ENCODE data around the gene ZNRD2.
A peak's percentile ranks its signal among the peaks of the same experiment; 100 is the strongest.
"Not testable (repeated sequence)": the region's sequence is repeated elsewhere in the genome, so short reads cannot be mapped to it uniquely, and the experiment has no call there.

ZNRD2 gene

DNA sequence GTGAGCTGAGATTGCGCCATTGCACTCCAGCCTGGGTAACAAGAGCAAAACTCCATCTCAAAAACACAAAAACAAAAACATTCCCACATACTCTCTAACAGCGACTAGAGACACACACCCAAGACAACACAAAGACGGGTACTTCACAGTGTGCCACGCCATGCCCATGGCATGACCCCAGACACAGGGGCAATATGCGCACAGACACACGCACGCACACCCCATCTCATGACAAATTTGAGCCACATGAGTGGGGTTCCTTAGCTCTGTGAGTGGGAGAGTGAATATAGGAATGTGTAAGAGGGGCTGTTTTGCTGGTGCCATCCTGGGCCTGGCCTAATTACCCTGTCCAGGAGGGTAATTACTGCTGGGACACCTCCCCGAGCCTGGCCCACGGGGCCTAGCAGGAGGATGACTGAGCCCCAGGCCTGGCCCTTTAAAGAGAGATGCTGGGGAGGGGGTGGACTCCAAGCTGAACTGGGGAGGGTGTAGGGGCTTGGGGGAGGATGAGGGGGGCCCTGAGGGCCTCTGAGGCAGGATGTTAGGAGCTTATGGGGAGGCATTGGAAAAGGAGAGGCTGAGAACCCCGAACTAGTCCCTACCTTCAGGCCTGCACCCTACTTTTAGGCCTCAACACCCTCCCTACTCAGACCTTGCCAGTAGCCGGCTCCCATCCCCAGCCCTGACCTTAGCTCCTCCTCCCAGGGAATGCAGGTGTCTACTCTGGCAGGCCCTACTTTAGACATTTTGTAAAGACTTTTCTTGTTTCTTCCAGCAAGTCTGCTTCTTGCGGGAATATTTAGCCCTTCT, 13.6 kb upstream of the ZNRD2 start:
- no peak for DNase-seq

DNA sequence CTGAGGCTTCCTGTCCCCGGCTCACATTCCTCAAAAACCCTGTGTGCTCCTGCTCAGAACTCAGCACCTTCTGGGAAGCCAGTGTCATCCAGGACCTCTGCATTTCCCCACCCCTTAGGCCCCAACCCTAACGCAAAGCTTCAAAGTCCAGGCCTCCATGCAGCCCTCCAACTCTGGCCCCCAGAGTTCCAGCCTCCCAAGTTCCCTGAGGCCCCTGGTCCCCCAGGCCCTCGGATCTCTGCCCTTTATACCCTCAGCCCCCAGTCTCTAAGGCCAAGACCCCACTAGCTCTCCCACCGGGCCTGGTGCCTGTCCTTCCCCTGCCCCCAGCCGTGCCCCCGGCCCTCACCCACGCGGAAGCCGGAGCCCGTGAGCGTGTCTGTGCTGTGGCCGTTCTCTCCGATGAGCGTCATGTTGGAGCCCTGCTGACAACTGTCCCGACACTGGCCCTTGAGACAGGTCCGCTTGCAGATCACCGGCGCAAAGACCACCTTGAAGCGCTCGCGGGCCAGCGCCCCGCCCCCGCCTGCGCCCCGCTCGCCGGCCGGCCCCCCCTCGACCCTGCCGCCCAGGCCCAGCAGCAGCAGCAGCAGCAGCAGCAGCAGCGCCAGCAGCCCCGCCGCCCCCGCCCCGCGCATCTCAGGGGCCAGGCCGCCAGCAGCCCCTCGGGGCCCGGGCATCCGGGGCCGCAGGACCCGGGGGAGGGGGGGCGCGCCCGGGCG, 12.8 kb upstream of the ZNRD2 start:
- no peak for DNase-seq

DNA sequence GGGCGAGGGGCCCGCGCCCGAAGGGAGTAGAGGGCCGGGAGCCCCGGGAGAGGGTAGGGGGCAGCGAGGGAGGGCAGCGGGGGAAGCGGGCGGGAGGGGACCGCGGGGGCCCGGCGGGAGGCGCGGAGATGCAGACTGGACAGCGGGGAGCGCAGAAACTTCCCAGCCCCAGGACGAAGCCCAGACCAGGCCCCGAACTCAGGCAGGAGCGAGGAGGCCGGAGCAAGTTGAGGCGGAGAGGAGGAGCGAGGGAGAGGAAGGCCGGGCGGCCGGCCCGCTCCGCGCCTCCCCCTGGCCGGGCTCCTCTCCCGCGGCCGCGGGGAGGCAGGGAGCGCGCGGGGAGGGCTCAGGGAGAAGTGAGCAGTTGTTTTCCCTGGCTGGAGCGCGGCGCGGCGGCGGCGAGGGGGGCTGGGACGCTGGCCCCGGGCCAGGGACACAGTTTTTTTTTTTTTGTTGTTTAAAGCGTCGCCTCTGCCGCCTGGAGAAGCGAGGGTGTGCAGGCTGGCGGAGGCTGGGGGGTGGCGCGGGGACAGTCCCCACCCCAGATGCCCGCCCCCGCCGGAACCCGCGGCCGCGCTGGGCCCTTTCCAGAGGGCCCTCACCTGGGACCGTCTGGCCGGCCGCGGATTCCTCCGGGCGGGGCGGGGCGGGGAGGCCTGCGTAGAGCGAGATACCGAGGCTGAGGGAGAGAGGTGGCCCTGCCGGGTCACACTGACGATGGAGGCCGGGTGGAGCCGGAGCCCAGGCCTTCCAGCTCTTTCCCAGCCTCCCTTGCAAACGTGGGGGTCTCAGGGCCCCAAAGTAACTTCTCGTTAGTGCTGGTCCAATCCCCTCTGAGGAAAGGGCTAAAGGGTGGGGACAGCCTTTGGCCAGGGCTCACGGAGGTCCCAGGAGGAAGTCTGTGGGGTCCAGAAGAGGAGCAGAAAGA, 12.0 kb upstream of the ZNRD2 start, which contains the start of gene LTBP3:
LTBP3 (minus strand) TSS at position 358 of the 928 bp plus-strand sequence. CDS start 400 bp downstream, outside the sequence.
- peak; percentile 80 for DNase-seq

DNA sequence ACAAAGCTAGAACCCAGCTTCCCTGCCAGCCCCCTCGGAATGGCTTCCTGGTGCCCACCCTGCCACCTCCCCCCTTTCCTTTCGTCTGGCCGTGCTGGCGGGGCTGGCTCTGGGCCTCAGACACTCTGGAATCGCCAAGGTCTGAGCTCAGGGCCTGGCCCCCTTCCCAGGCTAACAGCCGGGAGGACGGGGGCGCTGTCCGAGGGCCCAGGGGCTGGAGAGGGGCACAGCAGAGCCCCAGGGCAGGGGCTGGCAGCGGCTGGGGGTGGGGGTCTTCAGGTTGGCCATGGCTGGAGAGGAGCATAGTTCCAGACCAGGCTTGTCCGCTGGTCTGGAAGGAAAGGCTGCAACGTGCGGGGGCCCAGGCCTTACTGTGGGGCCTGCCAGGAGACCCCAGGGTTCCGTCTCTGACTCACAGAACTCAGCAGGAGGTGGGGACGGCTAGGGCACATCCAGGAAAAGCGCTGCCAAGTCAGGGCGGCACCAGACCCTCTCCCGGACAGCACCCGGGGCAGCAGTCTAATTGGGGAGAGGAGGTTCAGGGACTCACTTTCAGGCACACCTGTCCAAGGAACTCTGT, 11.3 kb upstream of the ZNRD2 start:
- DNase-seq = no peak

DNA sequence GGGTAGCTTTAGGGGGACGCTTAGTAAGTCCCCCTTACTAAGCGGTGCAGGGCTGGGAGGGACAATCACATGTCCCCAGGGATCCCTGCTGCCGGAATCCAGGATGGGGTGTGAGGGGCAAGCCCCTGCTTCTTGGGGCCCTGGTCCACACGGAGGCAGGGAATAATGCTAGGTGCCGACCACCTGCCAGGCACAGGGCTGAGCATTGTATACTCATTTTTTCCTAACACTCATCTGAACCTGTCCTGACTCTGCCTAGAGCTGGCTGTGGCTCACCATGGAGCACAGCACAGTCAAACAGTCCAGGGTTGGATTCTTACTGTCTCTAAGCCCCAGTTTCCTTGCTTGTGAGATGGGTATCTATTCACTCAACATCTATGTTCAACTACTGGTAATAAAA, 10.7 kb upstream of the ZNRD2 start:
- DNase-seq = no peak

DNA sequence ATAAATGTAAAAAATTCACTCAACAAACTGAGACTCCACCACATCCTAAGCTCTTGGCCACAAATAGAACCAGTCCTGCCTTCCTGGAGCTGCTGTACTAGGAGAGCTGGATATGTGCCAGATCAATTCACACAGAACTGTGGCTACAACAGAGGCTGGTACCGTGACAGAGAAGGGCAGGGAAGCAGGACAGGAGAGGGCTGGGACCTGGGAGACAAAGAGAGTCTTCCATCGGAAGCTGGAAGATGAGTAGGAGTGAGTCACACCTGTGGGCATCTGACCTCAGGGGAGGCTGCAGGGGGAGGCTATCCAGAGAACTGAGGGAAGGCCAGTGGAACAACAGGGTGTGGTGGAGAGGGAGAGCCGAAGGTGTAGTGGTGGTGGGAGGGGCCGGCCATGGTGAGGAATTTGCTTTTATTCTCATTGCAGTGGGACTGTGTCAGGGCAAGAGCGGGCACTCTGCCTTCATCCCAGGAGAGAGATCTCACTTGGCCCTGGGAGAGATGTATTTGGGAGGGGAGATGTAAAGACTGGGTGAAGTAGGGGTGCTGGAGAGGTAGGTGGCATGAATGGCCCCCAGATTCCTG, 10.2 kb upstream of the ZNRD2 start:
- peak; percentile 71 for DNase-seq

DNA sequence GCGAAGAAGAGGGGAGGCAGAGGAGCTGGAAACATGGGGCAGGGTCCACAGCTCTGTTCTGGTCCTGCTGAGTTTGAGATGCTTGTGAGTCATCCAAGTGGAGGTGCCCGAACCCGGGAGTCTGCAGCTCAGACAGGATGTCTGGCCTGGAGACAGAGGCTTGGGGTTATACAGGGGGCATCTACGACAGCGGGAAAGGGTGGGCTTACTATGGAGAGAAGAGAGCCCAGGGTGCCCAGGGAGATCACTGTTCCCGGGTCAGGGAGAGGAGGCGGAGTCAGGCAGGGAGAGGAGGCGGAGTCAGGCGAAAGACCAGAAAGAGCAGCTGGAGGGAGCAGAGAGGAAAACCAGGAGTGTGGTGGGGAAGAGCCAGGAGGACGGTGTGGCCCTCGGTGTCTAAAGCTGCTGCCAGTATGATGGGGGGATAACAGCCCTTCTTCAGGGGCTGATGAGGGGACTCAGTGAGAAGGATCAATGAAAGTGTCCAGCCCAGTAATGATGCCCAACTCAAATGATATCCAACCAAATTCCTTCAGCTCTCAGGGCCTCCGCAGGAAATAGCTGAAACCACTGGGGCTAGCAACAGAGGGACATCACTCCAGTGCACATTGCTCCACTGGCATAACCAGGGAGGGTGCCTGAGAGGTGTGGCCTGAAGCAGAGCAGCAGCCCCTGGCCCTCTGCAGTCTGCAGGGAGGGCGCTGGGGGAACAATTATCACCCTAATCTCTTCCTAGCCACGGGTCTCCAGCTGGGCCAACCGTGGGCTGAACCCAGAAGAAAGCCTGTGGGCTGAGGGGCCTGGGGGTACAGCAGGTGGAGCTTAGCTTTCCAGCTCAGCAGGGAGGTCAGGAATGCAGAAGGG, 9.5 kb upstream of the ZNRD2 start:
- peak; percentile 76 for DNase-seq

DNA sequence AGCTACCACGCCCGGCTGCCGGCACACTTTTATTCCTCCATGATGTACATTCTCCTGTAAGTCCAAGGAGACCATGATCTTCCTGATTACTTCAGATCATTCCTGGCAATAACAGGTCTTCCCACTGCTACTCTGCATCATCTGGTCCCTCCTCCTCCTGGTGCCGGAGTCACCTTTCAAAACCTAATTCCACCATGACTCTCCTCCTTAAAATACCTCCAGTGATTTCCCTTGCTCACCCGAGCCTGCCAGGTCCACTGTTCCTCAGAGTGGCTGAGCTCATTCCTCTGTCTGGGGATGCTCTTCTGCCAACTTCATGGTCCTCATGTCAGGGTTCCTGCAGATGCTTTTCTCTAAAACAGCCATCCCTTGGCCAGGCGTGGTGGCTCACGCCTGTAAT, 8.3 kb upstream of the ZNRD2 start:
- no peak for DNase-seq

DNA sequence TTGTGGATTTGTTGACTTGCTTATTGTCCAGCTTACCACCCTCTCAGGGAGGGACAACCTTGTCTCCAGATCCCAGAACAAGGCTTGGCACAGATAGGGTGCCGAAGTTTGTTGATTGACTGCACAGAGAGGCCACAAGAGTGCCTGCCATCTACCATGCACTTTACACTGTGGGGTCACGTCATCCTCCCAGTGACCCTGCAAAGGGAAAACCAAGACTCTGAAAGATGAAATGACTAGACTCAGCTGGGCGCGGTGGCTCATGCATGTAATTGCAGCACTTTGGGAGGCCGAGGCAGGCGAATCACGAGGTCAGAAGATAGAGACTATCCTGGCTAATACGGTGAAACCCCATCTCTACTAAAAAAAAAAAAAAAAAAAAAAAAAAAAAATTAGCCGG, 7.5 kb upstream of the ZNRD2 start:
- DNase-seq = no peak

DNA sequence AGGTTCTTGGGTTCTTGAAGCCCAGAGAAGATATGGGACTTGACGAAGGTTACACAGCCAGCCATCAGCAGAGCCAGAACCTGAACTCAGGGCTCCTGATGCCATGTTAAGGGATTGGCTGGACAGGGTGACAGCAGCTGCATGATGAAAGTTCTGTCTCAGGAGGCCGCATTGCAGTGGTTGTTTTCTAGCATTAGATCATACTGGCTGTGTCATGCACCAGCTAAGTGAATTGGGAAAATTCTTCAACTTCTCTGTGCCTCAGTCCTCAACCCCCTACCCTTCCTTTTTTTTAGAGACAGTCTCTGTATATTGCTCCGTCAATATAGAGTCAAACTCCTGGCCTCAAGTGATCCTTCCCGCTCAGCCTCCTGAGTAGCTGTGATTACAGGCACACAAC, 6.7 kb upstream of the ZNRD2 start:
- no peak for DNase-seq

DNA sequence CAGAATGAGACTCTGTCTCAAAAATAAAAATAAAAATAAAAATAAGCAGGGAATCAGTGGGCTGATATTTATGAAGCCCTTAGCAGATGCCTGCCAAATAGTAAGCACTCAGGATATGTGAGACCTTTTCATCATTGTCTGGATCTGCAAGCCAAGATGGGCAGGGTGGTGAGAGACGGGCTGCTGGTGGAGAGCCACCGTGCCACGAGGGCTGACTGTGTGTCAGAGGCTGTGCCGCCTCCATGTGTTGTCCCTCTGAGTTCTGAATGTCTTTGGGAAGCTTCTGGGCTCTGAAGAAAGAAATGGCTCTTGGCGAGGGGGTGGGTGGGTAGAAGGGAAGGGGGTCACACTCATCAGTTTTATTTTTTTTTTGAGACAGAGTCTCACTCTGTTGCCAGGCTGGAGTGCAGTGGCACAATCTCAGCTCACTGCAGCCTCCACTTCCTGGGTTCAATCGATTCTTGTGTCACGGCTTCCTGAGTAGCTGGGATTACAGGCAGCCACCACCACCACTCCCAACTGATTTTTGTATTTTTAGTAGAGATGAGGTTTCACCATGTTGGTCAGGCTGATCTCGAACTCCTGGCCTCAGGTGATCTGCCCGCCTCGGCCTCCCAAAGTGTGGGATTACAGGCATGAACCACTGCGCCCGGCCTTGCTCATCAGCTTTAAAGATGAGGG, 5.3 kb upstream of the ZNRD2 start:
- DNase-seq = not testable (repeated sequence)

DNA sequence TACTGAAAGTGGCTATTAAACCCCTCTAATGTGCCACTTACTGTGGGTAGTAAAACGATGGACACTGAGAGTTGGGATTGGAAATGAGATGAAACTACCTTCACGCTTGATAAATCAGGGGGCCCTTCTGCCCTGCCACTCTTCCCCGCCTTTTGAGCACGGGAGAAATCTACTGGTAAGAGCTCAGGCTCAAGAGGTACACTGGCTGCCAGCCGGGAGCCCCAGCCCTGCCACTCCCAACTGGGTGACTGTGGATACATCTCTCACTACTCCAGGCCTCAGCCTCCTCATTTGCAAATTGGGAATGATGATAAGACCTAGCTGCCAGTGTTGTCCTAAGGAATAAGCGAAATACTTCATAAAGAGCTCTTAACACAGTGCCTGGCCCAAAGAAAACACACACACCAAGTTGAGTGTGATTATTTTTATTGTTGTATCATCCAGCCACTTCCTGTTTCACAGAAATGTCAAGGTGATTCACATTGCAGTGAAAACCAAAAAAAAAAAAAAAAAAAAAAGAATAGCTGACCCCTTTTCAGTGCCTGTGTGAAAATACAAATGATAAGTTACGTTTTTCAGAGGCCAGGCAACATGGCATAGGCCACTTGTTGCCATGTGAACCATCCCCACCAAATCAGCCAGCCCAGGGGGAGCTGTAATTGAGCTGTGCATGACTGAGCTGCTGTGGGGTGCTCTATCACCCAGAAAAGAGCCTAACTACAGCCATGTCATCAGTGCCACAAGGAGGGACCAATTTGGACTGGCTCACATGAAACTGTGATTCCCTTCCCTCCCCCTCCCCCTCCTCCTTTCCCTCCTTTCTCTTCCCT, 4.4 kb upstream of the ZNRD2 start:
- no peak for DNase-seq

DNA sequence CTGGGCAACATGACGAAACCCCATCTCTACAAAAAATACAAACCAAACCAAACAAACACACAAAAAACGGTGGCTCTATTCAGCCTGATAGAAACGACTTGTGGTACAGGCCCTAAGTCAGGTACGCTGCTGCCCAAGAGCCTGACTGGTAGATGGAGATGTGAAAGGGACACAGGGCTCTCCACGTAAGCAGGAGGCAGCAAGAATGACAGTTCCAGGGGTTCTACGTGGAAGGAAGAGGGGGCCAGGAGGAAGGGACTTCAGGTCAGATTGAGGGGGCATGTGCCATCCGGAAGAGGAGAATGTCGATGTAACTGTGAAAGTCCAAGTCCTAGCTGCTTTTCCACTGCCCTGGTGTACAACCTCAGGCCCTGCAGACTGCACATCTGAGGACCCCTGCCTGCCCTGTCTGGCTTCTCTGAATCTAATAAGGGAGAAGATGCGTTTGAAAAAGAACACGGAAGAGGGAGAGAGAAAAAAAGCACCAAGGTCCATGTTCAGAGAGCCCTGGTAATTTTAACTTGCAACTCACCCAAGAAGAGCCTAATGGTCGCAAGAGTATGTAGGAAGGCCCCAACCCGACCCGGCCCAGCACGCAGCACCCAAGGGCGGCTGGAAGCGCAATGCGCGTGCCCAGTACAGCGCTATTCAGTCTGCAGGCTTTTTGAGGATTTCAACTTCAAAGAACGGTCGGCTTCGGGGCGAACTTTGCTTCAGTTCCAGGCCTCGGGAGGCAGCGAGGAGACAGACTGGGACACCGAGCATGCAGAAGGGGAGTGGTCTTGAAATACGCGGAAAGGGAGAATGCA, 909 bp upstream of the ZNRD2 start:
- no peak for DNase-seq

DNA sequence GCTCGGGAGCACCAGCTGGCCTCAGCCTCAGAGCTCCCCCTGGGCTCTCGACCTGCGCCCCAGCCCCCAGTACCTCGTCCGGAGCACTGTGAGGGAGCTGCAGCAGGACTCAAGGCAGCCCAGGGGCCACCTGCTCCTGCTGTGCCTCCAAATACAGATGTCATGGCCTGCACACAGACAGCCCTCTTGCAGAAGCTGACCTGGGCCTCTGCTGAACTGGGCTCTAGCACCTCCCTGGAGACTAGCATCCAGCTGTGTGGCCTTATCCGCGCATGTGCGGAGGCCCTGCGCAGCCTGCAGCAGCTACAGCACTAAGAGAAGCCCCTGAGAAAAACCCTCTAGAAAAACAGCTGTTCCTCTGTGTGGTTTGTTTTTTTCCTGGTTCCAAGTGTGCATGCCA, 1.1 kb downstream of the ZNRD2 start:
- no peak for DNase-seq

DNA sequence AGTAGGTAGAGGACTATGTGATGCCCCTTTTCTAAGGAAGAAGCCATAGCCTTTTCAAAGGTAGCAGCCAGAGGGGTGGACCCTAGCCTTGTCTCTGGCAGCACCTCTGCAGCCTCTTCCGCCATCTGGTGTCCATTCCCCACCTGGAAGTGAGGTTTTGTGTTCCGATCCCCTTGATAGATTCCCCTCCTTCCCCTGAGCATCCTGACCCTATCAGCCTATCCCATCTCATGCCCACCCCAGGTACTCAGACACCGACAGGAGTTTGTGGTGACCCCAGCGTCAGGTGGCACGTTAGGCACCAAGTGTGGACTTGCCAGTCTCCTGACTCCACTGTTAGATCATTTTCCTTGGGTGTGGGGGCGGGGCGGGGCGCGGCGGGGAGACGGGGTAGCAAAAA, 1.7 kb downstream of the ZNRD2 start:
- DNase-seq = no peak

DNA sequence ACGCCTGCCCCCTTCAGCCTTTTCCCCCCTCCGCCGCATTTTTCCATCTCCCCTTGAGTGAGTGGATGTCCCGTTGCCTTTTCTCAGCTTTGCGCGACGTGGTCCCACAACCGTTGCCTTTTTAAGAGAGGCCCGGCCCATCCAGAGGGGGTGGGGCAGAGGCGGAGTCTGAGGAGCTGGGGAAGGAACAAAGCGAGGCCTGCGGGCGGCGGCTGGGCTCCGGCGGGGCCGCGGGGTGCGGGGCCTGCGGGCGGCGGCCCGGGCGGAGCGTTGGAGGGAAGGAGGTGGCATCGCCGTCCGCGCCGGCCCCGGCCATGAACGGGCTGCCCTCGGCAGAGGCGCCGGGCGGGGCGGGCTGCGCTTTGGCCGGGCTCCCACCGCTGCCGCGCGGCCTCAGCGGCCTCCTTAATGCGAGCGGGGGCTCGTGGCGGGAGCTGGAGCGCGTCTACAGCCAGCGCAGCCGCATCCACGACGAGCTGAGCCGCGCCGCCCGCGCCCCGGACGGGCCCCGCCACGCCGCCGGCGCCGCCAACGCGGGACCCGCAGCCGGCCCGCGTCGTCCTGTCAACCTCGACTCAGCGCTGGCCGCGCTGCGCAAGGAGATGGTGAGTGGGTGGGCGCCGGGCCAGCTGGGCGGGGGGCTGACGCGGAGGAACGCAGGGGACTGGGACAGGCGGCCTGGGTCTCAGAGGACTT, 2.2 kb downstream of the ZNRD2 start, which contains the start of gene FAM89B:
FAM89B (plus strand) TSS at position 183 of the 696 bp plus-strand sequence; CDS start at position 315, 132 bp downstream.
- peak; percentile 88 for DNase-seq

DNA sequence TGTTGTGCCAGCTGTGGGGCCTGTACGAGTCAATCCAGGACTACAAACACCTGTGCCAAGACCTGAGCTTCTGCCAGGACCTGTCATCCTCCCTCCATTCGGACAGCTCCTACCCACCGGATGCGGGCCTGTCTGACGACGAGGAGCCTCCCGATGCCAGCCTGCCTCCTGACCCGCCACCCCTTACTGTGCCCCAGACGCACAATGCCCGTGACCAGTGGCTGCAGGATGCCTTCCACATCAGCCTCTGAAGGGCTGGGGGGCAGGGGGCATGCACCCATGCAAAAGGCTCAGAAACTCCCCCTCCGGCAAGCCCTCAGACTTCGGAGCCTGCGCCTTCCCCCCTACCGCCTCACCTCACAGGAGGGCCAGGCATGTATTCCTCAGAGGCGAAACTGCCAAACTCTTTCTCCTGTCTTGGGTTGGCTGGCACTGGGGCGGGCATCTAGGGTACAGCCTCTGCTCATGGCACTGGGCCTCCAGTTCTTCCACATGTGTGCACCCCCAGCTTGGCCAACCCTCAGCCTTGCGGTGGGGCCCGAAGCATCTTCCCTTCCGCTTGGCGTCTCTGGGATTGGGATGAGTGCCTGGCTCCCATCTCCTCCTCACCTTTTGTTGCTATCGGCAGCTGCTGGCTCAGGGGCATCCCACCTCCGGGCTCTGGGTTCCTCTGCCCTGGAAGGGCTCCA, 3.3 kb downstream of the ZNRD2 start:
- DNase-seq = no peak
